H9 (cell line): Measurements from ENCODE around the gene DSTYK. TPM values are rescaled to one million over a fixed set of nuclear protein-coding genes. Genes with fewer than 3 reads are reported as not detected.

ENCODE experiments used
- DNase-seq: peaks from one replicate; pipeline ENCODE4 v3.0.0-alpha.2; 2017
- H2AFZ ChIP-seq: one replicate; pipeline ENCODE4 v1.6.1; 2013; ENCODE audit warnings: mild to moderate bottlenecking, low read length, control low read depth, moderate library complexity
- H2AK5ac ChIP-seq: 2 replicates; pipeline ENCODE4 v1.6.1; 2013; ENCODE audit warnings: low read length, control low read depth, mixed read lengths; ENCODE audit not compliant: insufficient read length
- H2BK120ac ChIP-seq: one replicate; pipeline ENCODE4 v1.6.1; 2013; ENCODE audit warnings: low read depth, mild to moderate bottlenecking, low read length, control low read depth, inconsistent platforms; ENCODE audit not compliant: poor library complexity, severe bottlenecking
- H2BK12ac ChIP-seq: 2 replicates; pipeline ENCODE4 v1.6.1; 2013; ENCODE audit warnings: low read length, control low read depth, mixed read lengths, low read depth; ENCODE audit not compliant: insufficient read length
- H2BK15ac ChIP-seq: 2 replicates; pipeline ENCODE4 v1.6.1; 2013; ENCODE audit warnings: low read depth, low read length, control low read depth
- H2BK20ac ChIP-seq: one replicate; pipeline ENCODE4 v1.6.1; 2013; ENCODE audit warnings: low read depth, mild to moderate bottlenecking, low read length, control low read depth, inconsistent platforms; ENCODE audit not compliant: poor library complexity, severe bottlenecking
- H2BK5ac ChIP-seq: 2 replicates; pipeline ENCODE4 v1.6.1; 2013; ENCODE audit warnings: low read length, control low read depth, mixed read lengths; ENCODE audit not compliant: insufficient read length
- H3K14ac ChIP-seq: 2 replicates; pipeline ENCODE4 v1.6.1; 2013; ENCODE audit warnings: low read length, control low read depth; ENCODE audit not compliant: insufficient read depth
- H3K18ac ChIP-seq: 2 replicates; pipeline ENCODE4 v1.6.1; 2013; ENCODE audit warnings: low read depth, mild to moderate bottlenecking, mixed read lengths, low read length, control low read depth; ENCODE audit not compliant: insufficient read length
- H3K23ac ChIP-seq: 2 replicates; pipeline ENCODE4 v1.6.1; 2013; ENCODE audit warnings: low read length, control low read depth, mixed read lengths, low read depth; ENCODE audit not compliant: insufficient read length
- H3K23me2 ChIP-seq: 2 replicates; pipeline ENCODE4 v1.6.1; 2013; ENCODE audit warnings: low read depth, mild to moderate bottlenecking, mixed read lengths, low read length, control low read depth; ENCODE audit not compliant: insufficient read length, poor library complexity, severe bottlenecking
- H3K27ac ChIP-seq: 2 replicates; pipeline ENCODE4 v1.5.1; 2013; ENCODE audit warnings: low read length, control low read depth, mixed read lengths, low read depth; ENCODE audit not compliant: insufficient read length
- H3K27me3 ChIP-seq: 2 replicates; pipeline ENCODE4 v1.6.1; 2013; ENCODE audit warnings: low read length, control low read depth, inconsistent platforms; ENCODE audit not compliant: insufficient read depth
- H3K4ac ChIP-seq: 2 replicates; pipeline ENCODE4 v1.6.1; 2013; ENCODE audit warnings: low read depth, mild to moderate bottlenecking, control low read depth, inconsistent platforms, low read length, moderate library complexity
- H3K4me1 ChIP-seq: 2 replicates; pipeline ENCODE4 v1.6.1; 2013; ENCODE audit warnings: low read length, control low read depth, inconsistent platforms; ENCODE audit not compliant: insufficient read depth
- H3K4me2 ChIP-seq: 2 replicates; pipeline ENCODE4 v1.6.1; 2013; ENCODE audit warnings: low read length, control low read depth, mixed read lengths; ENCODE audit not compliant: insufficient read length, insufficient read depth
- H3K56ac ChIP-seq: 2 replicates; pipeline ENCODE4 v1.6.1; 2013; ENCODE audit warnings: low read depth, mild to moderate bottlenecking, mixed read lengths, low read length, control low read depth; ENCODE audit not compliant: insufficient read length
- H3K79me1 ChIP-seq: 2 replicates; pipeline ENCODE4 v1.6.1; 2013; ENCODE audit warnings: low read depth, mild to moderate bottlenecking, moderate library complexity, low read length, control low read depth, inconsistent platforms; ENCODE audit not compliant: insufficient read depth, poor library complexity, severe bottlenecking
- H3K79me2 ChIP-seq: 2 replicates; pipeline ENCODE4 v1.6.1; 2013; ENCODE audit warnings: low read length, control low read depth, inconsistent platforms; ENCODE audit not compliant: insufficient read depth
- H3K9ac ChIP-seq: 2 replicates; pipeline ENCODE4 v1.6.1; 2013; ENCODE audit warnings: low read length, control low read depth, mixed read lengths; ENCODE audit not compliant: insufficient read length; ENCODE audit errors: extremely low read depth
- H3K9me3 ChIP-seq: one replicate; pipeline ENCODE4 v1.6.1; 2013; ENCODE audit warnings: low read depth, low read length, inconsistent platforms; ENCODE audit not compliant: control insufficient read depth
- H3T11ph ChIP-seq: one replicate; pipeline ENCODE4 v1.6.1; 2013; ENCODE audit warnings: mild to moderate bottlenecking, low read length, control low read depth, inconsistent platforms
- H4K20me1 ChIP-seq: one replicate; pipeline ENCODE4 v1.6.1; 2013; ENCODE audit not compliant: control insufficient read depth, insufficient read length, insufficient read depth
- H4K5ac ChIP-seq: 2 replicates; pipeline ENCODE4 v1.6.1; 2013; ENCODE audit warnings: low read depth, mild to moderate bottlenecking, mixed read lengths, low read length, control low read depth; ENCODE audit not compliant: insufficient read length
- H4K8ac ChIP-seq: replicated peaks from 2 replicates; pipeline ENCODE4 v1.6.1; 2013; ENCODE audit warnings: low read length, control low read depth, mixed read lengths, low read depth; ENCODE audit not compliant: insufficient read length
- H4K91ac ChIP-seq: 2 replicates; pipeline ENCODE4 v1.6.1; 2013; ENCODE audit warnings: low read depth, mild to moderate bottlenecking, moderate library complexity, mixed read lengths, low read length, control low read depth; ENCODE audit not compliant: insufficient read length
- H3K27ac Mint-ChIP-seq, 3 experiments: 2 replicates in 2 of 3; 3 replicates in 1 of 3; pipeline ENCODE4 v1.8.0; 2020 to 2021; ENCODE audit warnings: mixed read lengths in 3 of 3, mild to moderate bottlenecking in 1 of 3, moderate library complexity in 1 of 3
- H3K27me3 Mint-ChIP-seq: 2 replicates; pipeline ENCODE4 v1.8.0; 2021; ENCODE audit warnings: low read depth, mild to moderate bottlenecking, moderate library complexity, mixed read lengths
- H3K36me3 Mint-ChIP-seq, 3 experiments: 2 replicates in 2 of 3; 3 replicates in 1 of 3; pipeline ENCODE4 v1.8.0; 2020 to 2021; ENCODE audit warnings: low read depth in 3 of 3, mixed read lengths in 3 of 3; ENCODE audit not compliant: insufficient read depth in 1 of 3
- H3K4me1 Mint-ChIP-seq, 2 experiments: 2 replicates each; pipeline ENCODE4 v1.8.0; 2020; ENCODE audit warnings: mixed read lengths in 2 of 2
- H3K4me3 Mint-ChIP-seq, 2 experiments: 2 replicates in 1 of 2; 3 replicates in 1 of 2; pipeline ENCODE4 v1.8.0; 2020 to 2021; ENCODE audit warnings: mild to moderate bottlenecking in 2 of 2, mixed read lengths in 2 of 2, moderate library complexity in 1 of 2
- H3K9me3 Mint-ChIP-seq, 2 experiments: 2 replicates in 1 of 2; 3 replicates in 1 of 2; pipeline ENCODE4 v1.8.0; 2020; ENCODE audit warnings: mild to moderate bottlenecking in 2 of 2, mixed read lengths in 2 of 2, moderate library complexity in 1 of 2
- CTCF ChIP-seq: fragments of 200-600 bp; sonication (generic); conservative IDR thresholded peaks from 3 replicates; pipeline ENCODE4 v1.8.0; 2021; ENCODE audit warnings: antibody characterized with exemption, mild to moderate bottlenecking
- WGBS: extraction: QIAGEN DNeasy Blood & Tissue Kit; methylation state at CpG from one replicate; pipeline ENCODE4 v1.1.7; 2013; ENCODE audit warnings: missing lambda C conversion rate, low lambda C conversion rate, mixed read lengths; ENCODE audit not compliant: insufficient read length; ENCODE audit errors: extremely low coverage; 5-methylcytosine and 5-hydroxymethylcytosine counted together
- total RNA-seq: library from RNA; stranded (reverse); gene quantifications from 2 replicates; pipeline ENCODE4 v1.2.1, GENCODE V29; 2021

The DSTYK gene
- total RNA-seq, 1 experiment from 2014 or later: 8.5 TPM

GRCh38 chr1:205142102-205142469, 69.4 kb downstream of the DSTYK start:
- H2BK5ac ChIP-seq: no peak overlapping the region
- Mint-ChIP-seq H3K4me1 (peaks cover 22 to 25% of the 10 kb centered on the region in 2 experiments), H3K27me3 (no peaks in the 10 kb centered on the region), H3K27ac (no peak overlapping the region), H3K4me3 (no peak overlapping the region; a peak in 1 of 5 replicates), H3K36me3 (peaks cover 14 to 28% (median 15%) of the 10 kb centered on the region in 3 experiments; a peak in 6 of 7 replicates), H3K9me3 (peaks cover 14 to 18% of the 10 kb centered on the region in 2 experiments)
- no peak overlapping the region for H2BK120ac ChIP-seq
- no peak overlapping the region for H3K14ac ChIP-seq
- H4K8ac ChIP-seq: no peak overlapping the region
- no peak for TF ChIP-seq CTCF
- H3K4me1 ChIP-seq: peaks cover 5% of the 10 kb centered on the region; the same call in 1 of the 2 replicates
- no peak overlapping the region for H3K9ac ChIP-seq
- no peak overlapping the region for H2AFZ ChIP-seq
- H3K79me2 ChIP-seq: no peaks in the 10 kb centered on the region
- H3K23me2 ChIP-seq: no peaks in the 10 kb centered on the region
- WGBS: no CpG with 5 or more reads among the region's 2 CpGs
- no peak overlapping the region for H2AK5ac ChIP-seq
- no peak overlapping the region for H3K56ac ChIP-seq
- H3K18ac ChIP-seq: no peak overlapping the region
- no peaks in the 10 kb centered on the region for H4K20me1 ChIP-seq
- H3T11ph ChIP-seq: no peak overlapping the region
- H3K27ac ChIP-seq: no peak overlapping the region
- H2BK12ac ChIP-seq: no peak overlapping the region
- no peak overlapping the region for H3K4me2 ChIP-seq
- H3K9me3 ChIP-seq: no peaks in the 10 kb centered on the region
- no peak overlapping the region for H3K4ac ChIP-seq
- H2BK15ac ChIP-seq: no peak overlapping the region
- H4K91ac ChIP-seq: no peak overlapping the region
- H3K23ac ChIP-seq: no peak overlapping the region
- H4K5ac ChIP-seq: no peak overlapping the region
- no peaks in the 10 kb centered on the region for H3K79me1 ChIP-seq
- H2BK20ac ChIP-seq: no peak overlapping the region
- no peaks in the 10 kb centered on the region for H3K27me3 ChIP-seq
- DNase-seq: no peak
